ENCODE data around the gene EEF2K. TPM values are rescaled to one million over a fixed set of nuclear protein-coding genes. Genes with fewer than 3 reads are reported as not detected.
A peak's percentile ranks its signal among the peaks of the same experiment; 100 is the strongest.
"Not testable (repeated sequence)": the region's sequence is repeated elsewhere in the genome, so short reads cannot be mapped to it uniquely, and the experiment has no call there.

EEF2K gene
- total RNA-seq, 1 experiment from 2014 or later, result 17.5 TPM

- no peak for TF ChIP-seq CTCF (IDR thresholded peaks at IDR 0.05; ENCODE audit: insufficient read depth in 1 of 2, low read depth in 1 of 2, low read length in 1 of 2, severe bottlenecking in 1 of 2, unreplicated experiment in 1 of 2)
- peaks cover 3% of the 10 kb centered on the region for H3K27me3 Mint-ChIP-seq (ENCODE audit: insufficient read depth, unreplicated experiment)
- Histone ChIP-seq H3K36me3 (ENCODE audit: control insufficient read depth, insufficient read depth, low read length) (no peaks in the 10 kb centered on the region), H3K4me3 (ENCODE audit: low read depth, low read length) (no peak overlapping the region), H3K4me1 (peaks cover 8% of the 10 kb centered on the region; the same call in 1 of the 2 replicates), H3K9me3 (no peaks in the 10 kb centered on the region), H3K27me3 (replicated peaks; ENCODE audit: control insufficient read depth, insufficient read depth, low read length) (no peaks in the 10 kb centered on the region)
- intact Hi-C loops (cut with micrococcal nuclease; ENCODE audit: unreplicated experiment), result loop anchor here (1.0 kb wide), 1 partner anchor 102 kb away; the partner anchor contains the start of gene POLR3E
- no peaks in the 10 kb centered on the region for H3K9me3 Mint-ChIP-seq (ENCODE audit: unreplicated experiment)
- H3K4me1 Mint-ChIP-seq (ENCODE audit: low read depth, unreplicated experiment), result peaks cover 7% of the 10 kb centered on the region
- ChIA-PET CTCF (interaction anchor here (0.7 kb wide), 1 partner anchor 105 kb away, joined by 3 read pairs; no protein-coding TSS in a partner anchor), POLR2A (no interaction called here)
- peaks cover 23% of the 10 kb centered on the region for H3K36me3 Mint-ChIP-seq (ENCODE audit: insufficient read depth, unreplicated experiment)
- no TSS peak for BruUV-seq (replicated peaks)
- peak overlapping the region; percentile 98 for H3K27ac Mint-ChIP-seq (ENCODE audit: unreplicated experiment)
- no peak for DNase-seq
- peak overlapping the region; percentile 73 for H3K4me3 Mint-ChIP-seq (ENCODE audit: unreplicated experiment)
Measured at GRCh38 chr16:22195445-22195694, 10.7 kb upstream of the EEF2K start.

- peak overlapping the region; percentile 60 for H3K4me3 ChIP-seq (ENCODE audit: low read depth, low read length)
- peaks cover 8% of the 10 kb centered on the region; the same call in 1 of the 2 replicates for H3K4me1 ChIP-seq
- intact Hi-C loops (cut with micrococcal nuclease; ENCODE audit: unreplicated experiment), result loop anchor here (1.0 kb wide), 1 partner anchor 101 kb away; the partner anchor contains the start of gene POLR3E
- peaks cover 7% of the 10 kb centered on the region for H3K4me1 Mint-ChIP-seq (ENCODE audit: low read depth, unreplicated experiment)
- ChIA-PET CTCF (interaction anchor here (0.6 to 0.7 kb wide), 3 partner anchors 10 to 198 kb away, joined by 4 to 7 read pairs (median 5); partner anchors contain the start of gene EEF2K), POLR2A (no interaction called here)
- peak; percentile 73 to 85 for TF ChIP-seq CTCF (IDR thresholded peaks at IDR 0.05; ENCODE audit: insufficient read depth in 1 of 2, low read depth in 1 of 2, low read length in 1 of 2, severe bottlenecking in 1 of 2, unreplicated experiment in 1 of 2)
- H3K27me3 Mint-ChIP-seq (ENCODE audit: insufficient read depth, unreplicated experiment), result peaks cover 3% of the 10 kb centered on the region
- no peaks in the 10 kb centered on the region for H3K9me3 ChIP-seq
- peak overlapping the region; percentile 73 for H3K4me3 Mint-ChIP-seq (ENCODE audit: unreplicated experiment)
- peak overlapping the region; percentile 98 for H3K27ac Mint-ChIP-seq (ENCODE audit: unreplicated experiment)
- no peaks in the 10 kb centered on the region for H3K9me3 Mint-ChIP-seq (ENCODE audit: unreplicated experiment)
- DNase-seq, result peak; percentile 83 to 91
- H3K36me3 Mint-ChIP-seq (ENCODE audit: insufficient read depth, unreplicated experiment), result peaks cover 19% of the 10 kb centered on the region
- H3K27me3 ChIP-seq (replicated peaks; ENCODE audit: control insufficient read depth, insufficient read depth, low read length), result no peaks in the 10 kb centered on the region
- H3K36me3 ChIP-seq (ENCODE audit: control insufficient read depth, insufficient read depth, low read length), result no peaks in the 10 kb centered on the region
- no TSS peak for BruUV-seq (replicated peaks)
Measured at GRCh38 chr16:22195695-22196558, 10.2 kb upstream of the EEF2K start.

- H3K36me3 ChIP-seq (ENCODE audit: control insufficient read depth, insufficient read depth, low read length); POLR2A ChIA-PET; H3K4me3 ChIP-seq (ENCODE audit: low read depth, low read length); BruUV-seq (replicated peaks); H3K9me3 ChIP-seq; H3K27ac Mint-ChIP-seq (ENCODE audit: unreplicated experiment); DNase-seq; H3K27me3 Mint-ChIP-seq (ENCODE audit: insufficient read depth, unreplicated experiment); H3K9me3 Mint-ChIP-seq (ENCODE audit: unreplicated experiment); H3K27me3 ChIP-seq (replicated peaks; ENCODE audit: control insufficient read depth, insufficient read depth, low read length); H3K4me1 Mint-ChIP-seq (ENCODE audit: low read depth, unreplicated experiment); H3K4me1 ChIP-seq; intact Hi-C loops (cut with micrococcal nuclease; ENCODE audit: unreplicated experiment): not testable (repeated sequence)
- peaks cover 17% of the 10 kb centered on the region for H3K36me3 Mint-ChIP-seq (ENCODE audit: insufficient read depth, unreplicated experiment)
- peak overlapping the region; percentile 73 for H3K4me3 Mint-ChIP-seq (ENCODE audit: unreplicated experiment)
- CTCF ChIA-PET, result interaction anchor here (0.6 to 0.7 kb wide), 4 partner anchors 9 to 198 kb away, joined by 4 to 7 read pairs (median 5); partner anchors contain the start of gene EEF2K
Measured at GRCh38 chr16:22196559-22197168, 9.4 kb upstream of the EEF2K start.

All from Caco-2 (cell line).